Activated CD8-positive, alpha-beta memory T cell treated with anti-CD3 and anti-CD28 coated beads for 24 hours (primary cell): ENCODE measurements around the gene MISFA.
A peak's percentile ranks its signal among the peaks of the same experiment; 100 is the strongest.
"Not testable (repeated sequence)": the region's sequence is repeated elsewhere in the genome, so short reads cannot be mapped to it uniquely, and the experiment has no call there.

ENCODE experiments used
- DNase-seq: peaks from one replicate; pipeline ENCODE4 v3.0.0-alpha.2; 2020

MISFA gene

DNA sequence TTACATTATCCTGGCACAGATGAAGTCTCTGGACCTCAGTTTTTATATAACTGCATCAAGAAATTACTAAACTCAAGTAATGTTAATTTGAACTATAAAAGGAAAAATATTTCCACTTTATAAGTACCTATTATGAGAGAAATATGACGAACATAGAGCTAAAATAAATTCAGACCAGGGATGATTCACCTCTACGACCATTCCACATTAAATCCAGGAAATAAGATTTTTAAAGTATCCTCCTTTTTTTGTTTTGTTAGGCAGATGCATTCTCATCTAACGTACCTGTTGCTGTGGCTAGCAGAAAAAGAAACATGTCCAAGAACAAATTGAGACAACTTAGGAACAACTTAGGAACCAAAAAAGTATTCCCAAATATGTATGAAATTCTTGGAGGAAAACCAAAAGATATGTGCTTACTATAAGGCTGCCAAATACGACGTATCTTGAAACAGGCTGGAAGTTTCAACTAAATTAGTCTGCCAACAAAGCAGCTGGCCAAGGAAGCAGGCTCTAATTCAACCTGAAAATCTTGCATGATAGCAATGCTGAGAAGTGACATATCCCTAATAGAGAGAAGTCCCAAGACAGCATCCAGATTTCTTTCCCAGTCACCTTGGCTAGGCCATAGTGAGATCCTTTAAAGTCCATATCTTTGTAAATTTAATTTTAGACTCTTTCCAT is 18.9 kb downstream of the MISFA start:
- DNase-seq = no peak

GRCh38 chr11:18623707-18624106 is 24.1 kb downstream of the MISFA start:
- DNase-seq = no peak

- no peak for DNase-seq
Measured at GRCh38 chr11:18624161-18624560, 24.6 kb downstream of the MISFA start.

GRCh38 chr11:18632841-18633240 is 33.3 kb downstream of the MISFA start:
- DNase-seq = no peak

DNA sequence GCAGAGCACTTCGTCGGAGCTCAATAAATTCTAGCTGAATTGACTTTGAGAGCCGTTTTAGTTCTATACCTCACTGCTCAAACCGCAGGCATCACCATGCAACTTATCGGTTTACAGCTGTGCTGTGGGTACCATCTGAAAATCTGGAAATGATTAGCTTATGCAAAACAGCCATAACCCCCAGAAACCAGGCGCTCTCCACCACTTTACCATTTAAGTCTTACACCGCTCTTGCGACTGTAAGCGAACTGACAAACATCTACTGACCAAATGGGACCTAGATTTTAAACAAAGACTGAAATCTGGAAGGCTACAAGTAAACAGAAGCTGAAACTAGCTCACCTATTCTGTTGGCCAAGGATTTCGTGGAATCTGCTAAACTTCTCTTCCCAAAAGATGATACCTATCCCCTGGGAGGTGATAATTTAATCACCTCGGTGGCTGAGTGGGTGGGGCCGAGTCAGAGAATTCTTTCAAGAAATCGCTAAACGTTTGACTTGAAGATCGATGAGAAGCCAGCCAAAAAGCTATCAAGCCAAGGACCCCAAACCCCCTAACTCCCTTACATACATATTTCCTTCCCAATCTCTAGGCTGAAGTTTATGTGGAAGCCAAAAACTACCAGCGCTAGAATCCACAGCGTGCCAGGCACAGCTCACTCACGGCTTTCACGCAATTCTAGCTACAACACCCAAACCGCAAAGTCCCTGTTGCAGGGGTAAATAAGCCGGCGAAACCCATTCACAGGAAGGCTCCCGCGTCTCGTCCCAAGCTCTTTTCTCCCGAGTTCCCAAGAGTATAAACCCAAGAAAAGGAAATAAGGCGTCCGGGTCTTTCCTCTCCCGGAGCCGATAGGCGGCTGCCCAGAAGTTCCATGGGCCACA is 33.9 kb downstream of the MISFA start:
- no peak for DNase-seq

DNA sequence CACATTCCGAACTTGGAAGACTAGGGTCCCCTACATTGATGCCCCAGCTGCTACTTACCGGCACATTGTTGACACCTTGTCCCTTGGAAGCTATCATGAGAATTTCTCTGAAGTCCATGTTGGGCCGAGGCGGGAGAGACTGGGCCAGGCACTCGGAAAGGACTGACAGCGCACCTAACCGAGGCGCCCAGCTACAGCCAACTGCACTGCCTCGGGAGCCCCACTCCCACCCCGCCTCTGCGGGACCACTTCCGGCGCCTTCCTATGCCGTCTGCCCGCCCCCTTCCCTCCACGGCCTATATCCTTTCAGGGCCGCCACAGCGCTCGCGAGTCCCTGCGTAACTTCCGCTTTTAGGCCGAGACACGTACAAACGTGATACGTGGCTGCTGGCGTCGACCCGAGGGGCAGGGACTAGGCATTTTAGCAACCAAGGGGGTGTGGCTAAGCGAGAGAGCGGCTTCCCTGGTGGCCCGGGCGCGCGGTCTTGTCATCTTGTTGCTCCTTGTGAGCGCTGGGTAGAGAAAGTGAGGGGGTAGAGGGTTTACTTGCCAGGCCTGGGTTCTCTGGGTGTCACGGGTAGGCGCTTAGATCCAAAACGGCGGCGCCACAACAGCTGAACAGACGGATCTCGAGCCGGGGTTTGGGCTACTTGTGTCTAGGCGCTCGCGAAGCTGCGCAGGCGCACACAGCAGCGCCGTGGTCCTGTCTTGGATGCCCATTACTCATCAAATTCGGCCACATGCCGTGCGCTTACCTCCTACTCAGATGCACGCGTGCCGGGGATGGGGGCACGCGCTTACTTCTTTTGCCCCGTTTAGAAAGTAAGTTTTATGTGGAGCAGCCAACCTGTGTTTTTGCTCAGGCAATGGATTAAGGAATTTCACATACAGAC is 34.8 kb downstream of the MISFA start, which contains the start of gene SPTY2D1:
Gene SPTY2D1 (minus strand): TSS at position 203 of the 893 bp plus-strand sequence. CDS start 85 bp downstream, at position 118.
- peak; percentile 97 for DNase-seq

DNA sequence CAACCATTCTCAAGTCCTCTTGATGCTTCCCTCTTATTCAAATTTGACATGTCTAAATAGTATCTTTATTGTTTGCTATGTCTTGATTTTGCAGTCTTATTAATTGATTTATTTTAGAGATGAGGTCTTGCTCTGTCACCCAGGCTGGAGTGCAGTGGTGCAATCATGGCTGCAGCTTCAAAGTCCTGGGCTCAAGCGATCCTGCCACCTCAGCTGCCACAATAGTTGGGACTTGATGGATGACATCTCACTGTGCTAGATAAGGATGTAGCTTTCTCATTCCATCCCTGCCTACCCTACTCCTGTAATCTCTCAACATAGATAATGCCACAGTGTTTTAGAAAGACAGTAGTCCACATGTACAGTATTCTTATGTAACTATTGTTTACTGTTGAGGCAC is 42.1 kb downstream of the MISFA start:
- DNase-seq = no peak

GRCh38 chr11:18643034-18643433 is 43.4 kb downstream of the MISFA start:
- DNase-seq = not testable (repeated sequence)

DNA sequence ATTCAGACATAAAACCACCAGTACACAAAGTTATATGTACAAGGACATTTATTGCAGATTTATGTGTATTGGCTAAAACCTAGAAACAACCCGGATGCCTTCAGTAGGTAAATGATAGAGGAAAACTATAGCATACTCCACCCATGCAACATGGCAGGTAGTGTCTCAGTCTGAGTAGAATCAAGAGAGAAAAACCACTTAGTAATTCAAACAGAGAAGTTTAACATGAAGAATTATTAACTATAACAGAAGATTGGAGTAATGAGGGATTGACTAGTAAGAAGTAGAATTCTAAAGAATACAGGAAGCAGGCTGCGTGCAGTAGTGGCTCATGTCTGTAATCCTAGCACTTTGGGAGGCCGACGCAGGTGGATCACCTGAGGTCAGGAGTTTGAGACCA is 50.8 kb downstream of the MISFA start:
- no peak for DNase-seq

GRCh38 chr11:18650859-18651557 is 51.4 kb downstream of the MISFA start:
- DNase-seq = no peak
